T1000 (cell line): ENCODE measurements around the gene SPTB.

Source experiments
- DNase-seq: peaks from one replicate; lab custom pipeline; 2025; ENCODE audit warnings: mixed read lengths; lab: John Stamatoyannopoulos, UW

The SPTB gene

DNA sequence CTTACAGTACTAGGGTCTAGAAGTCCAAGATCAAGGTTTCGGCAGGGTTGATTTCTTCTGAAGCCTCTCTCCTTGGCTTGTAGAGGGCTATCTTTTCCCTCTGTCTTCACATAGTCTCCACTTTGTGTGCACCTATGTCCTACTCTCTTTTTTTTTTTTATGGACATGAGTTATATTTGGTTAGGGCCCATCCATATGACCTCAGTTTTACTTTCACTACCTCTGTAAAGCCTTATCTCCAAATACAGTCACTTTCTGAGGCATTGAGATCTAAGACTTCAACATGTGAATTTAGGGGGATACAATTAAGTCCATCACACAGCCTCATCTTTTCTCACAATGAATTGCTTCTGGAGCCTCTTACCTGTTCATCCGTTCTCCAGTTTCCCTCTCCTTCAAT lies 5.9 kb upstream of the SPTB start:
- DNase-seq: no peak

DNA sequence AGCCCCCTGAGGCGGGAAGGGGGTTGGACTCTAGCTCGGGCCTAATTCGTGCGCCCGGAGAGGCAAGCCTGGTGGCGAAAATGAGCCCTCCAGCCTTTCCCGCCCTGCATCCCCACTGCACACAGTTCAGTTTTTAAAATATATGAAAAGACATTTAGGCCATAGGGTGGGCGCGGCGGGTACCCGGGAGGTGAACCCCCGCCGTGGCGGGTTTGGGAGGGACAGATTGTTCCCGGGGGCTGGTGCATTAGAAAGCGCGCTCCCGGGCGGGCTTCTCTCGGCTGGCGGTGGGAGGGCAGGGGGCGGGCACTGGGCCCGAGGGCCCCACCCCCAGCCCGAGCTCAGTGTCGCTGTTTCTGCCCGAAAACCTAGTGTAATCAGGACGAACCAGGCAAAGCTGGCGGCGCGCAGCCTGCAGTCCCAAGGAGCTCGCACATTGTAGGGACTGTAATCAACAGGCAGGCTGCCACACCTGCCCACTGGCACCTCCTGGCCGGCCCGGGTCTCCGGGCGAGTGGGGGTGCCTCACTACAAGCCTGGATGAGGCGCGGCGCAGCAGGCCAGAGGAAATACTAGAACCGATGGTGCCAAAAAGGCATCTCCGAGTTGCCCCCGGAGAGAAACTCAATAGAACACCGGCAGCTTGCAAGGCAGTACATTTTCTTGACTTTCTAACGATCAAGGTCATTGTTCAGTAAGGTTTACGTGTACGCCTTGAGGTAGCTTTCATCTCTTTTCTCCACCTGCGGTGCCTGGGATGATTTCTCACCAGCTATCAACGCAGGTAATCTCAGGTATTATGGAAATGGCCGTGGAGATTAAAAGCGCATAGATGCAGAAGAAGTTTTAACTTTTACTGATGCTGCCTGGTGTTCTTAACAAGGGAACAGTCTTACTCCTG lies 764 bp upstream of the SPTB start:
- no peak for DNase-seq

DNA sequence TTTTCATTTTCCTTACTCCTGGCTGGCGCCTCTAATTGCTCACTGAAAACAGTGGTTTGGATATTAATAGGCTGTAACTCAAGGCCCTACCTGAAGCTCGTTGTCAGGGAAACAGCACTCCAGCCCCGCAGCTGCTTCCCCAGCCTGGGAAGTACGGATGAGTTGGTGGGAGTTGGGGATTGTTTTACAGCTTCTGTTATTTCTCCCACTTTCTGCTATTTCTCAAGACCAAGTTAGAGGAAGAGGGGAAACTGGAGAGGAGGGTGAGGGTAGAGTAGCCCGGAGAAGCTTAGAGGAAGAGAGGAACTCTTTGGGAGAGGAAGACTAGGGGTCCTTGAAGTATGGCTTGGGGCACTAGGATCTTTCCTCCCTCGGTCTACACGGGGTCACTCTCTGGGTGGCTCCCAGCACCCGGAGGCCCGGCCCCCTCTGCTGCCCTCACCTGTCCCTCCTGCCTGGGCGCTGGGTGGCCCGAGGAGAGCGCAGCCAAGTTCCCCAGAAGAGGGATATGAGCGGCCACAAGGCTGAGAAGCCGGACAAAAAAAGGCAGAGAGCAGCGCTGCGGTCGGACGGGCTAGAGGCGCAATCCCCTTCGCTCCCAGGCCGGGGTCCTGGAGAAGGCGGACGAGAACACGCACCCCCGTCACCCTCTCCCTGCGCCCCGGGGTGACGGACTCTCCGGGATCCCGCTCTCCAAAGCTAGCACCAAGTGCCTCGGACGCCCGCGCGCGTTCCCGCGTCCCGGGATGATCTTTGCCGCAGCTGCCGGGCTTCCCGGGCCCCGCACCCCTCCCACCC lies 671 bp downstream of the SPTB start:
- no peak for DNase-seq

DNA sequence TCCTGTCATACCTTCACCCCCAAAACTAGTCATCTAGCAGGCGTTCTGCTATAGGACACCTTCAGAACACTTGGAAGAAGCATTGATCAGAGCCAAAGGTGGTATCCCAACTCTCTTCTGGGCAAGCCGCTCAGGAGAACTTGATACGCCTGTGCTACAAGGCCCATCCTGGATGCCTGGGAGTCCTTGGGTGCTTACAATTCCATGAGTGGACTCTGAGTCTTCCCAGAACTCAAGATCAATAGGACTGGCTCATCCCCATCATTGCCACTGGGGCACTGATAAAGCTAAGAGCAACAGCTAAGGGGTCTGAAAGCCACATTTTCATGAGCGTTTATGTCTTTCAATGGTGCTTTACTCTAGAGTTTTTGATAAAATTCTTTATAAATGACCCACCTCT lies 1.9 kb downstream of the SPTB start:
- no peak for DNase-seq

DNA sequence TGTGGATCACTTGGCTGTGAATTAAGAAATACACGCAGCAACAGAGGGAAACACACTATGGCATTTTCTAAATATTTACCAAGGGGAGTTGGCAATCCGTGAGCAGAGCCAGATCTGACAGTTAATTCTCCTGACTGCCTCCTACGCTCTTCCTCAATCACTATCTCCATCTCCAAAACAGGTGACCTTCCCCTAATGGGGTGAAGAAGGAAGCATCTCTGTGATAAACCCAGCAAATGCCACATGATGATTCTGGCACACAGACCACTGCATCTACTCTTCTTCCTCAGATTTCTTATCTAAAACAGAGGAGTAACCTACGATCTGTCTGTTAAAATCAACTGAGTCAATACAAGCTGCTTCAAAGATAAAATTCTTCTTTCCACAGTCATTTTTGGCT lies 4.4 kb downstream of the SPTB start:
- no peak for DNase-seq

DNA sequence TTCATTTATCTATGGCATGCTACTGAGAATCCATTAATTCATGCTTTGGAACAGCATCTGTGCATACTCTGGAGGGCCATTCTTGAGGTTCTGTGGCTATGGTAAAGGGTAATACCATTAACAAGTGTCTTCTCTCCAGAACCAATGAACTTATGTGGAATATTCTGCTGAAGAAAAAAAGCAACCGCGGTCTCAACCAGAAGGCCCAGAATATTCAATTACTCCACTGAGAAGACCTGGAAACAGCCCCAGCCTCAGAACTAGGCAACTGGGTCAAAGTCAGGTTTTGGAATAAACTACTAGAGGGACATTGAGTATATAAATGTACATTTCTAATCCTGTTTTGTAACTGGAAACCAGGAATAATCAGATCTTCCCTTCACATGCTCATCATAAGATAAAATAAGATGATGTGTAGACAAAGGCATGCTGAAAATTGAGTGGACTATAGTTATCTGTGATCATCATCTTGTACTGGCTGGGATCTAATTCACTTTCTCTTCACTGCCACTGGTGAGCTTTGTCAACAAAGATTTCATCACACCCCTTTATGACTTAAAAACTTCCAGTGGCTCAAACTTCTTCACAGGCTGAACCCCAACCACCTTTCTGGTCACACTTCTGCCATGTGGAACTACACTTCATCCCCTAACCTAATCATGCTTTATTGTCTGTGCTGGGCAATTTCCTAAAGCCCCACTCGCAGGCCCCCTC lies 6.0 kb downstream of the SPTB start:
- DNase-seq: no peak

DNA sequence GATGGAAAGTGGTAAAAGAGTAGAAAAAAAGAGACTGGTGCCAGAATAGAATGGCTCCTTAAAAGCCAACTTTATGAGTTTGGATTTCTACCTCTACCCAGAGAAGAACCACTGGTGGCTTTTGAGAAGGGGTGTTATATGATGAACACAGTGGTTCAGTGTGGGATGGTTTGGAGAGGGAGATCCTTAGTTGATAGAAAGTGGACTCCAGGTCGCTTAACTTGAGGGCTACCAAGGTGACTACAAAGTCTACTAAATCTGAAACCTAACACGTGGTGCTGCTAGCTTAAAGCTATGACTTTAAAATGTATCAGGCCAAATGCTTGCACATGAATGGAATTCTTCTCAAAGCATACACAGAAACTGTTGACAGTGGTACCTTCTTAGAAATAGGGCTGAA lies 8.4 kb downstream of the SPTB start:
- no peak for DNase-seq

DNA sequence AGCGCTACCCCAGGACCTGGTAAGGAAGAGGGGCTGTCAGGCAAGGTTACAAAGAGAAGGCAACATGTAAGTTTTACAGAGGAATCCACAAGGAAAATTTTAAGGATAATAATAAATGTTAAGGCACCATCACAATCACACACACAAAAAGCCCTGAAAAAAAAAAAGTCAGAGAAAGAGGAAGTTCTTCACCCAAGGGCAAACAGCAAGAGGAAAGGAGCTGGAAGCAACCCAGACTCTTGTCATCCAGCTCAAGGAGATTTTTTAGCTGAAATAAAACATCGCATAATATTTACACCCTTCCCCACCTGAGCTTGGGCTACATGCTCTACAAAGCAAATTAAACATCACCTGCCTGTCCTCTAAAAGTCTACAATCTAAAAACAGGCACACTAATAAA lies 9.5 kb downstream of the SPTB start:
- DNase-seq: no peak

DNA sequence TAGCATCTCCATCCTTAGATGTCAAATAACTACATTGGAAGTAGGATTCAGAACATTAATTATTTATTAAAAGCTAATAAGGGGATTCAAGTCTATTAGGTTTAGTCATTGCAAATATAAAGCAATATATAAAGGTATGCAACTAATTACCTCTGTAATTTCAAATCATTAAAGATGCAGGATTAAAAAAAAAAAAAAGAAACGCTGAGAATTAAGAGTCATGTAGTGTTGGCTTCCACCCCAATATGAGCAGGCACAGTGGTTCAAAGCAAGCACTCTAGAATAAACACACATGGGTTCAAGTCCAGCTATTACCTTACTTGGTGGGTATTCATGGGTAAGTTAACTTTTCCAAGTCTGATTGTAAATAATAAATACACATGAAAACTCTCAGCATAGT lies 10.9 kb downstream of the SPTB start:
- no peak for DNase-seq

DNA sequence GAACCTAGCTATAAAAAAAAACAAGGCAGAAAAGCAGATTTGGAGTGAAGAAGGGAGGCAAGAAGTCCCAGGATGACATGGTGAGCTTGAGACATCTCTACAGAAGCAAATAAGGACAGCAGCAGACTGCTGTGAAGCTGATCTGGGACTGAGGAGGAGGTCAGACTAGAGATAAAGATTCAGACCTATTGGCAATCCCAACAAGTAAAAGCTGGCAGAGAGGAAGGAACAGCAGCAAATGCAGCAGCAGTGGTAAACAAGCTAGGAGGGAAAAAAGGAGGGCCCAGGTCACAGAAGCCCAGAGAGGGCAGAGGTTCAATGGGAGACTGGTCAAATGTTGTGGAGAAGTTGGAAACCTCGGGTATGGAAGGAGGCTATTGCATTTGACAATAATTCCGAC lies 11.3 kb downstream of the SPTB start:
- DNase-seq: no peak

DNA sequence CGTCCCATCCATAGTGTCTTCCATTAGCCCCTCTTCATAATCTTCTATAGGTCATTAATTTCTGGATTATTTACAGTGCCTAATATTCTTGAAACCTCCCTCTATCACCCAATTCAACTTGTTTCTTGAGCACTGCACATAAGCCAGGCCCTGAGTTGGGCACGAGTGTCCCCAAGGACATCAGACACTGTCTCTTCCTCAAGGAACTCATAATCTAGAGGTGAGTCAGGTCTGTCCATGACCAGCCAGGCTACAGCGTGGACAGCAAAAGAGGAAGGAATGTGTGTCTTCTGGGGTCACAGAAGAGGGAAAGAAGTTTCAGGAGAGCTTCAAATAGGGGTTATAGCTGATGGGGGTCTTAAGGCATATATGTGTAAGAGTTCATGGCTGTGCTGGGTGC lies 12.5 kb downstream of the SPTB start:
- DNase-seq: no peak

DNA sequence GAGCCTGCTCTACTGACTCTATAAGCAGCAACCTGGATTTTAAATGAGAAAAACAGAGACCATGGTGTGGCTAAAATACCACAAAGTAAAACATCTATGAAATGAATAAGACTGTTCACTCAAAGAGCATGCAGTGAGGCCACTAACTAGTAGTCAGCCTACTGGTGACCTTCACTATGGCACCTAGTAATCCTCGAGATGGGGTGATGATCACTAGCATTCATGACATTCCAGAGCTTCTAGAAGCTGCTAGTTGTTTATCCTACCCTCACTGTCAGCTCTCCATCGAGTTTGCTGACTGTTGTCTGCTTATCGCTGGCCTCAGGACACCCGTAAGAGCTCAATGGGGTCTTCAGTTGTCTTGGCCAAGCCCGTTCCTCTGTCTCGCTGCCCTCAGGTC lies 13.7 kb downstream of the SPTB start:
- DNase-seq: no peak

DNA sequence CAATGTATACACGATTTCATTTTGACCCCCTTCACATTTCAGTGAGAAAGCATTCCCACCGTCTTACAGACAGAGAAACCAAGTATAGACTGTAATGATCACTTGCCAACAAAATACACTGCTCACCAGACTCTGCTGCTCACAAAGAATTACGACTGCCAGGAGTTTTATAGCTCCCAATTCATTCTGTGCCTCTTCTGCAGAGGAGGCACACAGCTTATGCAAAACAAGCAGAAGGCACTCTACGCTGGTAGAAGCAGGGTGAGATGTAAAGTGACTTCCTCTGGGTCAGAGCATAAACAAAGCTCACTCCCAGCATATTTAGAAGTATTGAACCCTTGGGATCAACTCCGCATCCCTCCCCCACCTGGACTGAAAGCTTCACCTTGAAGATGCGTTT lies 14.6 kb downstream of the SPTB start:
- no peak for DNase-seq

DNA sequence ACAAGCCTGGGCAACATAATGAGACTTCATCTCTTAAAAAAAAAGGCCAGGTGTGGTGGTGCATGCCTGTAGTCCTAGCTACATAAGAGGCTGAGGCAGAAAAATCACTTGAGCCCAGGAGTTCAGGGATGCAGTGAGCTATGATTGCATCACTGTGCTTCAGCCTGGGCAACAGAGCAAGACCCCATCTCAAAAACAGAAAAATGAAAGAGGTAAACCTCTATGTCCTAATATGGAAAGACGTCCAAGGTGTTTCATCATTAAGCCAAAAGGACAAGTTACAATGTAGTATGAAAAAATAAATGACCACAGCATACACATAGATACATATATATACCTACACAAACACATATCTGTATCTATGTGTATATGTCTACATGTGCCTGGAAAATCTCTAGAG lies 15.4 kb downstream of the SPTB start:
- DNase-seq: no peak

DNA sequence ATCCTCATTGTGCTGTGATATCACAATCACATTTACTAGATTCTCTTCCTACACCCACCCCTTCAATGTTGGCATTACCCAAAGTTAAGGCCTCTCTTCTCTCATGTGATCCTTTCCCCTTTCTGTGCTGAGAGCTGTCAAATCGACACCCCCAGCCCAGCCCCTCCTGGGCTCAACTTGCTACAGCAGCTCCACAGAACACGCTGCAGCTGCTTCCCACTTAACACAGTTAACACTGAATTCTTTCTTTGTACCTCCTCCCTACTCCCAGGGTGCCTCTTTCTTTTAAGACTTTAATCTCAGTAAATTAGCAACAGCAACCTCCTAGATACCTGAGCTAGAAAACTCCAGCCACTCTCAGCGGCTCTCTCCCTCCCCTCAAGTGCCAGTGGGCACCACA lies 17.8 kb downstream of the SPTB start:
- no peak for DNase-seq

DNA sequence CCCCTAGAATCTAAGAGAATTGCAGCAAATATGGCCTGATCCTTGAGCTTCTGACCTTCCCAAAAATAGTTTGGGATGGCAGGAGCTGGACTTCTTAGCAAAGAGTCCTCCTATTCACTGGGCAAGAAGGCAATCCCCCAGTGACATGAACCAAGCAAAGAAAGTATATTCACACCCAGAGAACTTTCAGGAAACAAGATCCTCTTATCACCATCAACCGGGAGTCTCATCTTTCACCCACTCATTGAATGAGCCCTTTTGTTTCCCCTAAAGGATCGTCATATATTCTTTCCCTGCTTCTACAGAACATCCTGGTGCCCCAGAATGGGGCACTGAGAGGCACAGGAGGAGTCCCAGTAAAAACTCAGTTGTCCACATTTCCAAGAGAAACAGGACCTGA lies 19.7 kb downstream of the SPTB start:
- DNase-seq: no peak

DNA sequence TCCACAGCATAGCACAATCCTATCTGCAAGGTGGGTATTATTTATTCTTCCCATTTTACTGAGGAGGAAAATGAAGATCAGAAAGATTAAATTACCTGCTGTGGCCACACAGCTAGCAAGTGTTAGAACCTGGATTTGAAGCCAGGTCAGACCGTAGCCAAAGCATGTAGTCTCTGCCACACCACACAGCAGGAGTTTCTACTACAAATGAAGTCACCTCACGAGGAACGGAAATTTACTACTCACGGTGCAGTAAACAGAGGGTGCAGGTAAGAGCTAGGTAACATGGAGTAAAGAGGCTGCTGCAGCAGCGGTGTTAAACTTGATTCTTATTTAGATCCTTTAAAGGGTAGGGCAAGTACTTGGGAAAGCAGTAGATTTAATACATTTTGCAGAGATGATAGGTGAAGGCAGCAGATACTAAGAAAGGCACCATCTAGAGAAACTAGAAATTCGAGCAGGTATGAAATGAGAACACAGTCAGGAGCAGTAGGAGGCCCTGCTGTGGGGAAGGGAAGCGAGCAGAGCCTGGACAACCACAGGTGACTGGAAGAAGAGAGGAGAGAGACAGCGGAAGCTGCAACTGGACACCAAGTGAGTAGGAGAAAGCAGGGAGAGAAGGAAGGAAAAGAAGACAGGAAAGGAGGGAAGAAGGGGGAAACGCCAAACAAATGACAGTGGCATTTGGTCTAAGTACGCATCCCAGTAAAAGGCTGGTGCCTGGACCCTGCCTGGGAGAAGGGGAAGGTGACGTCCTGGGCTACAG lies 21.5 kb downstream of the SPTB start:
- no peak for DNase-seq

DNA sequence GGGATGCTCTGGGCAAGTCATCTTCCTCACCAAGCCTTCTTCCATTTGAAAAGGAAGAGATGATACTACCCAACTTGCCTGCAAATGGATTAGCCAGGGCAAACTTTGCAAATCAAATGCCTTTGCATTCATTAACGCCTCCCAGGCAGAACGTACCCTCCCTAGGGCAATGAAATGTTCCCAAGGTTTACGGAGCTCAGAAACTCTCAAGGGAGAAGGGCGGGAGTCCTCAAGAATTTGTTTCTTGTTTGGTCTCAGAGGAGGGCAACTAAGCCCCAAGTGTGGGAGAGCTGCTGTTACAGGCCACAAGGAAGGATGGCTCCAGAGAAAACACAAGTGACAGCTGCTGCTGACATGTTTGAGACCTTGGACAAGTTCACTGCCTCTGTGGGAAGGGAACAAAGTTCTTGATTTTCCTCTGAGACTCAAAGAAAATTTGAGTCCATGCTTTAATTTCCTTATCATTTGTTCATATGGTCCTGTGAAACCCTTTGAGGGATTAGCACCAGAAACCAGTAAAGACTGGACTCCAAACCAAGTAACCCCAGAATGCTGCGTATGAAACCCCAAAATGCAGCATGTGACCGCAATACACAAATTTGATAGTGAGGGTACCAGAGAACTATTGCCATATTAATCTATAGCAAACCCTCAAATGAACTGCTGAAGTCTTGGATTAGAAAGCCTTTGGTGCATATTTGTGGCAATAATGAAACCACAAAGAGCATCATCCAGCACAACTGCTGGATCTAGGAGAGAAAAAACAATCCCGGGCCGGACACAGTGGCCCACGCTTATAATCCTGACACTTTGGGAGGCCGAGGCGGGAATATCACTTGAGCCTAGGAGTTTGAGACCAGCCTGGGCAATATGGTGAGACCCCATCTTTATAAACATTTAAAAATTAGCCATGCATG lies 22.9 kb downstream of the SPTB start:
- no peak for DNase-seq

DNA sequence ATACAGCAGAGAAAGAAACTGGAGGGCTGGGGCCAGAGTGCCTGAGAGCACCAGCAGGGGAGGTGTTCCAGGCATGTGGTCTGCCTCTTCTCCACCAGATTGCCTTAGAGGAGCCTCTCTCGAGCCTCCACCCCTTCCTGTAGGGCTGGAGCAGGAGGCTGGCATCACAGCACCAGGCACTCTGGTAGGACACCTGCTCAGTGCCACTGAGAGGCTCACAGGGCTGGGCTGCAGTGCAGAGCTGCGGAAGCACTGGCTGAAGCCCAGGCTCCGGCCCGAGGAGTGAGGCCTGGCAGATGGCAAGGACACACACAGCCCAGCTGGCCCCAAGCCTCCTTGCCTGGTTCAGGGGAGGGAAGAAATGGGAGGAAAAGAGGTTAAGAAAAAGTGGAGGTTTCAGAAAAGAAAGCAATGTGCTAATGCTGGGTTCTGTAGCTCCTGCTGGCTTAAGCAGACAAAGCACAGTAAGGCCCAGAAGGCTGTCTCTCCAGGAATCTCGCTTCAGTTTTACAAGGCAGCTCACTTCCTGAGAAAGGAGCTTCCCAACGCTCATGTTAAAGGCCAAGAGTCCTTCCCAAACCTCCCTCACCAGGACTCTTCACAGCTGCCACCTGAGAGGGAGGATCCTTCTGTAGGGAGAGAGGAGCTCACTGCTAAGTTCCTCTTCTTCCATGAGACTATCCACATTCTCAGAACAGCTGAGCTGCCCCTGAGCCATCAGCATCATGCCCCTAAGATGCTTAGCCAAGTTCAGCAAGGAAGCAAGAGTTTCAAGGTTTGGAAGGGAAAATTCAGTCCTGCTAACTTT lies 23.8 kb downstream of the SPTB start:
- no peak for DNase-seq
